ENCODE measurements around the gene DLEC1. TPM values are rescaled to one million over a fixed set of nuclear protein-coding genes. Genes with fewer than 3 reads are reported as not detected.
"Not testable (repeated sequence)": the region's sequence is repeated elsewhere in the genome, so short reads cannot be mapped to it uniquely, and the experiment has no call there.

The DLEC1 gene
- total RNA-seq, 1 experiment from 2014 or later, result 0.58 TPM

DNA sequence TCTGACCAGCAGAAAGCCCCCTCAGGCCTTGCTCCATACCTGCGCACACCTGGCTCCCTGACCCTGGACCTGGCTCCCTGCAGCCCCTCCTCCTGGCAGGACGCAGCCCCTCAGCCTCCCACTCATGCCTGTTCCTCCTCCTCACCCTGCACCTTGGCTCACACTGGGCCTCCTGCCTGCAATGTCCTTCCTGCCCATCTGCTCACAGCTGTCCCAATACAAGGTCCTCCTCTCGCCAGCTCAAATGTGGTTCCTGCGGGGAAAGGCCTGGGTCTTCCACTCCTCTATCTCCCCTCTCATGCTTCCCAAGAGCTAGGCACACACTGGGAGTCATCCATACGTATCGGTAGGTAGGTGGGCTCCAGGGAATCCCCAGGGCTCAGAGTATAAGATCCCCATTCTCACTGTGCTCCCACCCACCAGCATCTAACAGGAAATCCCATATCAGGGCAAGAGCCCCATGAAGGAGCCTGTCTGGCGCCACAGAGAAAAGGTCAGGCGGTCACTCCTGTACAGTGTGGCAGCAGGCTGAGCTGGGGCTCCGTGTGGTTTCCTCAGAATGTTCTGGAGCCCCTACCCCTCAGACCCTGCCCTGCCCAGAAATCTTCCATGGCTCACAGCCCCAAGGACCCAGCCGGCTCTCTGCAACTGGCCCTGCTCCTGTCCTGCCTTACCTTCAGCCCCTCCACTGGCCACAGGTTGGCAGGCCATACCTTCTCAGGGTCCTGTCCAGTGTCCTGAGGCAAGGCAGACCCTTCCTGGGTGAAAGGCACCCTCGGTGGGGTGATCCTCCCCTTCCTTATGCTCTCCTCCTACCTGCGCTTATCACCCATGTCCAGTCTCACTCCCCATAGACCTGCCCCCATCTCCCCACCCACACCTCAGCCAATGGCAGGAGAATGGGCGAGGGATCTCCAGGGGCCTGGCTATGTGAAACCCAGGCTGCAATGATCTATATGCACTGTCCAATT lies 20.4 kb upstream of the DLEC1 start:
- DNase-seq (ENCODE audit: low spot score), result no peak

DNA sequence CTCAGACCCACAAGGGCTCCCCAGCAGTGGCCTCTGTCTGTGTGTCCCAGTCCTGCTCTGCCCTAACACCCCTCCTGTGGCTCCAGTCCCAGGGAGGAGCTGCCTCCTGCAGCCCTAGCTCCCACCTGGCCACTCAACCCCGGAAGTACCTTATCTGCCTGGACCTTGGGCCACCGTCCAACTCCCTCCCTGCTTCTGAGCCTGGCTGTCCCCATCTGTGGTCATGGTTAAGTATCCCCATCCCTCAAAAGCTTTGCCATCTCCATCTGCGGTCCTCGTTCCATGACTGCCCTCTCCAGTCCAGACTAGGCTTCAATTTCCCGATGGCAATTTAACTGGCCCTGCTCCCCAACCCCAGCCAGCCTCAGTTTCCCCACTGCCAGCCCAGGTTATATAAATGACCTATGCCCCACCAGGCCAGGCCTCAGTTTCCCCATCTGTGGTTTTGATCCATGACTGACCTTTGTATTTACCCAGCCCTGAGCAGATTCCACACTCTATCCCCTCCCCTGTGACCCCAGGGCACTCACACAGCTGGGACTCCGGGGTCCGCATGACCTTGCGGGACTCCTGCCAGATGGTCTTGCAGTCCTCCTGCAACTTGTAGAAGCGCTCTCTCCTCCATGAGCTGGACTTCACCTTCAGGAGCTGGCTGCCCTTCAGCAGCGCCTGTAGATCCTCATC lies 19.2 kb upstream of the DLEC1 start:
- no peak for DNase-seq (ENCODE audit: low spot score)

DNA sequence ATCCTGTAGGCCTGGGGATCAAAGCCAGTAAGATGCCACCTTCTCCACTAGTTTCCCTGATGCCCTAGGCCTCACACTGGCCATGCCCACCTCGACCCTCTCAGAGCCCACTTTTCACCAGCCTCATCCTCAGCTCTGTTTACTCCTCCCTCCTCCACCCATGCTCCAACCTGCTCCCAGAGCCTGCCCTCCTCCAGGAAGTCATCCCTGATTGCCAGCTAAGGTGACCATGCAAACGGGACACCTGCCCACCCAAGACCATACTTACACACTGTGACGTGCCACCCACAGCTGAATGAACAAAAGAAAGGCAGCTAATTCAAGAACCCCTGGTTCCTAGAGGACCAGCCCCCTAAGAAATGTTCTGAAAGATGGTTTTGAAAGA lies 18.7 kb upstream of the DLEC1 start:
- no peak for DNase-seq (ENCODE audit: low spot score)

DNA sequence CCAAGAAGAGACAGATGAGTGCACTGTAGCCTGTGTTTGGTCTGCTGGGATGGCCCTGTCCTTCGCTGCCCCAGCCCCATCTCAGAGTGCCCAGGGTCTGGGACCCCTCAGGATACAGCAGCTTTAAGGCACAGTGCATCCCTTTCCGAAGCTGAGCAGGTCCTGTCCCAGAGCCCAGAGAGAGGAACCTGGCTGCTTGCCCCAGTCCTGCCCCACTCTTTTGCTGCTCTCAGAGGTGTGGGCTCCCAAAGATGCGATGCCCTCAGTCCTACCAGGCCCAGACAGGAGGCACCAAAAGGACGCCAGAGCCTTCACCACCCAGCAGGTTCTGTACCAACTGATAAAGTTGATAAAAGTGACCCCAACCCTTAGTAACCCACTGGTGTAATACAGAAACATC lies 17.8 kb upstream of the DLEC1 start:
- no peak for DNase-seq (ENCODE audit: low spot score)

DNA sequence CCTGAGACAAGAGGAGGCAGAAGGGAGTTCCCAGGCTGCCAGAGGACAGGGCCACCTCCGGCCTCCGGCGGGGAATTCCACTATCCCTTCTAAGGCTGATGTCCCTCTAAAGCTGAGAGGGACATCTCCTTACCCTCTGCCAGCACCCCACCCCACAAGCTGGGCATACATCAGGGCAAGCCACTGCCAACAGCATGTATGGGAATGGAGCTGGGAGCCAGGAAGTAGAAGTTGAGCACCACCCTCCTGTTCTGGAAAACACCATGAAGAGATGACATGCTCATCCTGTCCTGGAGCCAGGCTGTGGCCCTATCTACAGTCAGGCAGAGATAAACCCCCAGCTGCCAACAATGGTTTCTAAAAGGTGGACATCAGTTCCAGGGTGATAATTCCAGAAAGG lies 16.7 kb upstream of the DLEC1 start:
- no peak for DNase-seq (ENCODE audit: low spot score)

DNA sequence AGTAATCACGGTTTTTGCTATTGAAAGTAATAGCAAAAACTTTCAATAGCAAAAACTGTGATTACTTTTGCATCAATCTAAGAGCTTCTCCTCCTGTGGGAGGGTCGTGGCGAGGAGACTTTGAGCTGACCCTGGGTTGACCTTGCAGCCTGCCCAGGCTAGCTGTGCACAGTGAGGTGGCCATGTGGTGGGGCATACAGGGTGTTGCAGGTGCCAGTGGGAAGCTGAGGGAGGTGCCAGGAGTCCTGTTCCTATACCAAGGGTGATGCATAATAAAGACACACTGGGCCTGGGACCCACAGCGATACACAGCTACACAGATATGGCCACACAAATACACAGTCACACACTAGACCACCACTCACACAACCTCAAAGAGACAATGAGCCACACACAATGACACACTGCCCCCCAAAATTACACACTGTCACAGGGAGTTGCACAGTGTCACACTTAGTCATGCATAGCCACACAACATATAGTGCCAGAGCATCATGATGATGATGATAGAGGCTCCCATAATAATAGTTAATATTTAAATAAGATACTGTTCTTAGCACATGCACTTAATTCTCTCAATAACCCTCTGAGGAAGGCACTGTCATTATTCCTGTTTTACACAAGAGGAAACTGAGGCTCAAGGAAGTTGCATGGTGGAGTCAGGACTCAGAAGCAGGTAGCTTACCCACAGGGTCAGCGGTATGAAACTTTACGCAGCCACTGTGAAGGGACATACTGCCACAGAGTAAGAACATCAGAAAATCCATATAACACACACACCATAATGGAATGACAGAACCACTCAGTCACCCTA lies 15.9 kb upstream of the DLEC1 start:
- no peak for DNase-seq (ENCODE audit: low spot score)

DNA sequence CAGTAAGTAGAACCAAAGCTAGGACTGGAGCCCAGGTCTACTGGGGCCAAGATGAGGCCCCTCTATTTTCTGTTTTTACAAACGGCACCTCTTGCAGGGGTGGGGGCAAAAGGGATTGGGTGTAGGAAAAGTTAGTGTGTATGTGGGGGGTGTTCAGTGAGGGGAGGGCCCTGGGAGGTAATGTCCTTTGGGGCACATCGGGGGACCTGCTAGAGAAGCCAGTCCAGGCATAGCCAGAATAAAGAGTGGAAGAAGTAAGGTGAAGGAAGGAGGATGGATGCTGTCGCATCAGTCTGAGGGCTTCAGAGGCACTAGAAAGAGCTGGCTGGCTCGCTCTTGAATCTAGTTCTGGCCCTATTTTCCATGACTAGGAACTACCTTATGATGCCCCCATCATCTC lies 12.2 kb upstream of the DLEC1 start:
- no peak for DNase-seq (ENCODE audit: low spot score)

DNA sequence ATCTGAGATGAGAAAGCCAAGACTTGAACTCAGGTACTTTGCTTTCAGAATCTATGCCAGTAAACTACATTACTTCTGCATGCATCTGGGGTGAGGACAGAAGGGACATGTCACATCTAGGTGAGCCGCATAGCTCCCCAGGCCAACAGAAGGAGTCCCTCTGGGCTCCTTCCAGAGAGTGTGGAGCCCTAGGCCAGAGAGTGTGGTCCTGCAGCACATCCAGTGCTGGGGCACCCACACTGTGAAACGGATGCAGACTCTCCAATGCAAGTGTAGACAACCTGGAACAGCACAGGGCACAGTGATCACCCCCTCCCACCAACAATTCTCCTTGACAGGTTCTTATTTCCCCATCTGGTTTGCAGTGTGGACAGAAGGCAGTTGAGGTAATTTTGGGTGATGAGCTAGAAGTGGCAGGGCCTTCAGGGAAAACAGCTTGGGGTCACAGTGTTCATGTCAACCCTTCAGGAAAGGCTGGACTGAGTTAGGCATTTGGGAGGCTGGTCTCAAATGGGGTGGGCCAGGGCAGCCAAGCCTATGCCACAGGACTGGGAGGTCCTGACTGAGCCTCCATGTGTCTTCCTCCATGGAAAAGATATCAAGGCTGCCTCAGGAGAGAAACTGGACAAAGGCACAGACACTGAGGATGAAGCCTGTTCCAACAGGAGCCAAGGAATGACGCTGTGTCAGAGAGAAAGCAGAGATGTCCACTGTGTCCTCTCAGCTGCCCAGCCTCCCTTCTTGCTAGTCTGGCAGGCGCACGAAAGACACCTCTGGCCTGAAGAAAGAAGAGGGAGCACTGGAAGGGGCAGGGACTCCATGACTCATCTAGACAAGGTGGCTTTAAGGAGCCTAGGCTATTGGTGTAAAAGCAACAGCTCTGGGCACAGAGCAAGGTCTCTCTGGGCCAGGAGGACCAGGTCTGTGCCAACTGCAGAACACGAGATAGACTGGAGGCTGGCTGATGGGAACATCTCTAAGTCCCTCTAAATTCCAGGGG lies 11.2 kb upstream of the DLEC1 start:
- DNase-seq (ENCODE audit: low spot score), result no peak

DNA sequence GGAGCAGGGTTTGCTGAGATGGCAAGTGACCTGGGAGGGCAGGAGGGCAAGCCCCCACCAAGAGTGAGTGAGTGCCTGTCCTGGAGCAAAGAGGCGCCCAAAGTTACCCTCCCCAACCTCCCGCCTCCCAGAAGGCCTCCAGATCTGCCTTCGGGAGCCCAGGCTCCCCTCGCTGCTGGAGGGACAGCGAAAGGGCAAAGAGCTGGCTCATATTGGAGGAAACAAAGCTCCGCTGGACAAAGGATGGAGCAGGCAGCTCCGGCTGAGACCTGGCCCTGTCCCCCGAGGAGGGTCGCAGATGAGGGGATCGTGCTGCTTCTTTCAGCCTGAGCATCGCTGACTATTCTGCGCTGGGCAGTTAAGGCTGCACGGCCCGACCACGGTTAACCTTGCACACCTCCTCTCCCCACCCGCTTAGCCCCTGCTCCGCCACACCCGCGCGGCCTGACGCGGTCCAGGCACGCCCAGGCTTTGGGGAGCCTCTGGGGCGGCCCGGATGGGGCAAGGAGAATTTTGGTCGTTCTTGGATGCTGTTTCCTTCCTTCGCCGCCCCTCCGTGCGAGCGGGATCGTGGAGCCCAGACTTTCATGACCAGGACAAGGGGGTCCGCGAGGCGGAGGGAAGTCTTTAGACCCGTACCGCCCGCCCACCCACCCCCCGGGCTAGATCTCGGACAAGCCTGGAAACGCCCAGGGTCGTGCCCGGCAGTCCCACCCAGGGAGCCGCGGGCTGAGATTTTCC lies 10.2 kb upstream of the DLEC1 start:
- no peak for DNase-seq (ENCODE audit: low spot score)

DNA sequence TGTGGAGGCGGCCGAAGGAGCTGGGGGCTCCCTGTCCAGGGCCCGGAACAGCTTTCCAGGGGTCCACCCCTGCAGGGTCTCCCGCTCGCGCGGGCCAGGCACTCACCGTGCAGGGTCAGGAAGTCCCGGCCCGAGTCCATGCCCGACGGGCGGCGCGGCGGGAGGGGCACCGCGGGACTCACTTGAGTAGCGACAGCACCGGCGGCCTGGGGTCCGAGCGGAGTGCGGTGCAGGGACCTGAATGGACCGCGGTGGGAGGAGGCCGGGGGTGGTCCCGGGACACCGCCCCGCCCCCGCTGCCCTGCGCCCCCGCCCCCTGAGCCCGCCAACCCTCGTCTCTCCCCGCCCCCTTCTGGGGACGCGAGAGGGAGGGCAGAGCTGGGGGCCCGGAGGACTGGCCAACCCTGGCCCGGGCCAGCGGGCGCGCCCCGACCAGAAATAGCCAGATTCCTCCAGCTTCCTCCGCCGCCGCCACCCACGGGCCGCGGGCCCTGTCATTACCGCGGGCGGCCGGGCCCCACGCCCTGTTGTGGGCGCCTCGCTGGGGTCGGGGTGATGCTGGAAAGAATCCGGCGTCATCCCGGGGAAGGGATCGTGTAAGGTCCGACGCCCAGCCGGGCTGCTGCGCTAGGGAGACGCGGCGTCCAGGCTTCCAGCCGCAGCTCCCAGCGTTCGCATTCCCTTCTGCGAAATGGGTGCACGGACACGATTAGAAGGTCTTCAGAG lies 9.4 kb upstream of the DLEC1 start, which contains the start of gene PLCD1:
PLCD1 (minus strand) TSS at position 243 of the 726 bp plus-strand sequence; CDS start at position 140, 103 bp downstream.
- no peak for DNase-seq (ENCODE audit: low spot score)

DNA sequence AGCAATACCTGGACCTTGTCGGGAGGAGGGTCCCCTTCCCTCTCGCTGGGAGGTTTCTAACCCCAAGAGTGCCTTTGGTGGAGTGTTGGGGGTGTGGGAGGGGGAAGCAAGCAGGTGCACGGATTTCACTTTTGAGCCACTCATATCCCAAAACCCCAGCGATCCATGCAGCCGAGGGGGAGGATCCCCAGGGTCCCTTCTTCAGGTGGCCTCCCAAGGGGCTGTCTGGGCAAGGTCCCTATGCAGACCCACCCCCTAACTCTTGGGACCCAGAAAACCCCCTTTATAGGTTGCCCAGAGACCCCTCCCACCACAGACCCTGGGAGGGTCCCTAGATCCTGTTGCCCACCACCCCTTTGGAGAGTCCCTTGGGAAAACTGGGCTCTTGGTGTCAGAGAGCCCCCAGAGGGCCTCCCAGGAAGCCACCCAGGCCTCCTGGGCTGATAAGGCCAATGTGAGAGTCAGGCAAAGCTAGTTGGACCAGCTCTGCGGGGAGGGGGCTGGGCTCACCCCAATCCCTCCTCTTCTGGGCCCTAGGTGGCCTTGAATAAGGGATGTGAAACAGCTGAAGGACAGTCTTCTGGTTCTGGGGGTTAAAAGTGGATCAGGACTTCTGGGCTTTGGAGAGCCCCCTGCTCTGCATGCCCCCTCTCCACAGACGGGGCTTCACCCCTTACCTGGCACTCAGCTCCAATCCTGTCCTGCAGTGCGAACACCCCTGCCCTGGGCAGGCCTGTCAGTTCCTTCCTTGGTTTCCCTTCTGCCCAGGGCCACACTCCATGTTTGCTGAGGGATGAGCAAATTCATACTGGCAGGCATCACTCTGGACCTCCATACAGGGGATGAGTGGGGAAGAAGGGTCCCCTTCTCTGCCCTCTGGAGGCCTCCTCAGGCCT lies 8.6 kb upstream of the DLEC1 start:
- DNase-seq (ENCODE audit: low spot score), result no peak

DNA sequence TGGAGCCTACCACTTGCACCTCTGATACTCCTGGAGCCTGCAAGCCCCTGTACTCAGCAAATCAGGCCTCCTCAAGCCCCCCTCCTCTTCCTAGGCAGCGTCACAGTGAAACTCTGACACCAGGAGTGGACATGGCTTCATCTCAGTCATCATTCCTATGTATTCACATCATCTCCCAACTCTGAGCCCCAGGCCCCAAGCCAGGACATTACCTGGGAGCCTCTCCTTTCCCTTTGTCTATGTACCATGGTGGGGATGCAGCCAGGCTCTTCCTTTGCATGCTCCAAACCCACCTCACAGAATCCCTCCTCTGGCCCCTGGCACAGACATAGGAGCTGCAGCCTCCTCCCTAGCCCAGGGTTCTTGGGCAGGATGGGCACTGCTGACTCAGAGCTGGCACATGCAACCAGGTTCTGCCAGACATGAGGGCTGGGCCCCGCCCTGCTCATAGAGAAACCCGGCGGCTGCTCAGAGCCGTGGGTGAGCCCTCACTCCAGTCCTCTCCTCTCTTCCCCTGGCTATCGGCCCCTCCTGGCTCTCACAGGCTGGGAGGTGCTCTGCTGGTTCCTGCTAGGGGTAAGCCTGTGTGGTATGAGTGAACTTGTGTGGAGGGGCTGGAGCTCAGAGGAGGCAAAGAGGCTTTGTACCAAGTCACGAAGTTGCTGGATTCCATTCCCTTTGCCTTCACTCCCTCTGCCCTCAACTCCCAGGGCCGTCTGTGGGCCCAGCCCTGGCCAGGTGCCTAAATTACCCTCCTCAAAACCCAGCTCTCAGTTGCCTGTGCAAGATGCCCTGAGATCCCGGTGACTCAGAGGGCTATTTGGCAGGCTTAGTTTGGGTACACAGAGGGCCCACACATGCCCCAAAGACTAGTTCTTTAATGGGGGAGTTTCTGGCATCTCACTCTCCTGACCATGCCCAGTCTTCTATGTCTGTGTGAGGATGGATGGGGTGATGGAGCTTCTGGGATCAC lies 7.7 kb upstream of the DLEC1 start:
- DNase-seq (ENCODE audit: low spot score), result peak; percentile 50

DNA sequence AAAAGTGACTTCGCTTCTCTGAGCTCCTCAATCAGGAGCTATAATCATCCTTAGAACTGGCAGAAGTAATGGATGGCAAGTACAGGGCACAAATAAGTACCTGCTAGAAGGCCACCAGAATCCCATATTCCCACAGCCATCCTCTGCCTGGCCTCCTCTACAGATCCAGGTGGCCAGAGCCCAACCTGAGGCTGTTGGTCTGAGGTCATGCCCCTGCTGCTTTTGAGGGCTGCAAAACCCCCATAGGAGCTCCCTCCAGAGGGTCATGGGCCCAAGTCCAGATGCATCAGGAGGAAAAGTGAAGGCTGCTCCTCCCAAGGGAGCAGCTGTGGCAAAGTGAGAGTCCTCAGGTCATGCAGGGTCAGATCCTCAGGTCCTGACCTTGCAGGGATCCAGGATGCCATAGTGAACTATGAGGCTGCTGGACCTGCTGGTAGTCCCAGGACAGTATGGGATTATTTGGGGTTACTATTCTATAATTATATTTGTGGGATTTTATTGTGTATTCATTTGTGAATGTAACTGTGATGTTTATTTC lies 6.6 kb upstream of the DLEC1 start:
- no peak for DNase-seq (ENCODE audit: low spot score)

DNA sequence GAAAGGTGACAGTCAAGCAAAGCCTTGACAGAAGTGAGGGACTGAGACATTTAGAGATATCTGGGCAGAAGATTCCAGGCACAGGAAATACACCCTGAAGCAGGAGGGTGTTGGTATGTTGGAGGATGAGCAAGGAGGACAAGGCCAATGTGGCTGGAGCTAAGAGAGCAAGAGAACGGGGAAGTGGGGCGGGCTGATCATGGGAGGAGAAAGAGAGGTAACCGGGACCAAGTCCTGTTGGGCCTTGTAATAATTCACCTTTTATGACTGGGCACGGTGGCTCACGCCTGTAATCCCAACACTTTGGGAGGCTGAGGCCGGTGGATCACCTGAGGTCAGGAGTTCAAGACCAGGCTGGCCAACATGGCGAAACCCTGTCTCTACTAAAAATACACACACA lies 5.4 kb upstream of the DLEC1 start:
- not testable (repeated sequence) for DNase-seq (ENCODE audit: low spot score)

DNA sequence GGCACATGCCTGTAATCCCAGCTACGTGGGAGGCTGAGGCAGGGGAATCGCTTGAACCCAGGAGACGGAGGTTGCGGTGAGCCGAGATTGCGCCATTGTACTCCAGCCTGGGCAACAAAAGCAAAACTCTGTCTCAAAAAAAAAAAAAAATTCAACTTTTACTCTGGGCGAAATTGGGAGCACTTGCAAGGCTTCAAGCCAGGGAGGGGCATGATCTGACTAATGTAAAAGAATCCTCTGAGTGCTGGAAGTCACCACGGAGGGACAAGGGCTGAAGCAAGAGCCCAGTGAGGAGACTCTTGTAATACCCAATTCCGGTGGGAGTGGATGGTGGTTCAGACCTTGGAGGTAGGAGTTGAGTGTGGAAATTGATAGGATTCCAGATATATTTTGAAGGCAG lies 4.7 kb upstream of the DLEC1 start:
- DNase-seq (ENCODE audit: low spot score), result not testable (repeated sequence)

DNA sequence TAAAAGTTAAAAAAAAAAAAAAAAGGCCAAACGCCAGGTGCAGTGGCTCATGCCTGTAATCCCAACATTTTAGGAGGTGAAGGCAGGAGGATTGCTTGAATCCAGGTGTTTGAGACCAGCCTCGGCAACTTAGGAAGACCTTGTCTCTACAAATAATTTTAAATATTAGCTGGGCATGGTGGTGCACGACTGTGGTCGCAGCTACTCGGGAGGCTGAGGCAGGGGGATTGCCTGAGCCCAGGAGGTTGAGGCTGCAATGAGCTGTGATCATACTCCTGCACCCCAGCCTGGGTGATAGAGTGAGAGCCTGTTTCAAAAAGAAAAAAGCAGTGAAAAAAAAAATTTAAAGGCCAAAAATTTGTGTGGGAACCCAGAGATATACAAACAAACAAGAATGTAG lies 2.7 kb upstream of the DLEC1 start:
- DNase-seq (ENCODE audit: low spot score), result no peak

DNA sequence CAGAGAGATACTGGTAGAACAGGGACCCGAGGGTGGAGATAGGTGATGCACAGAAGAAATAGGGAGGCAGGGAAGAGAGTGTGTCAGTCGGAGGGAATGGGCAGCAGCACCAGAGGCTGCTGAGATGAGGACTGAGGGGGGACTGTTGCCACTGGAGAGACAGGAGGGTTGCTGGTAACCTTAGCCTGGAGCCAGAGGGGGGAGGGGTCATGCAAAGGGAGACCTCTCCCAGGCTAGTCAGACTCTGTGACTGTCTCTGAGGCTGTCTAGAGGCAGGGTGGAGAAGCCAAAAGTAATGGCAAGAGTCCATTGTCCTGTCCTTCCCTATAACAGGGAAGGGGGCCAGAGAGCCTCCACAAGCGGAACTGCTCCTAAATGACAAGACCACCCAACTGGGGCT lies 2.1 kb upstream of the DLEC1 start:
- DNase-seq (ENCODE audit: low spot score), result no peak
